GM19043 (cell line): ENCODE measurements around the gene GOLGB1.

Source experiments
- ATAC-seq: cut with Tn5 transposase; IDR thresholded peaks from one replicate; pipeline ENCODE4 v1.9.1; 2021; ENCODE audit warnings: low read depth; ENCODE audit not compliant: unreplicated experiment

Gene GOLGB1

GRCh38 chr3:121645054-121645453 is 104.5 kb downstream of the GOLGB1 start:
- no peak for ATAC-seq

GRCh38 chr3:121642601-121643314 is 106.8 kb downstream of the GOLGB1 start:
- no peak for ATAC-seq

GRCh38 chr3:121641127-121641526 is 108.4 kb downstream of the GOLGB1 start:
- ATAC-seq: no peak

- no peak for ATAC-seq
Measured at GRCh38 chr3:121637922-121638321, 111.6 kb downstream of the GOLGB1 start.

- ATAC-seq: no peak
Measured at GRCh38 chr3:121630355-121630754, 119.2 kb downstream of the GOLGB1 start.

GRCh38 chr3:121629601-121630000 is 119.9 kb downstream of the GOLGB1 start:
- no peak for ATAC-seq

- ATAC-seq: no peak
Measured at GRCh38 chr3:121627622-121628021, 121.9 kb downstream of the GOLGB1 start.

- ATAC-seq: no peak
Measured at GRCh38 chr3:121627211-121627610, 122.3 kb downstream of the GOLGB1 start.

- no peak for ATAC-seq
Measured at GRCh38 chr3:121626495-121626894, 123.0 kb downstream of the GOLGB1 start.

- ATAC-seq: no peak
Measured at GRCh38 chr3:121624147-121624899, 125.2 kb downstream of the GOLGB1 start.

- ATAC-seq: no peak
Measured at GRCh38 chr3:121621491-121621890, 128.1 kb downstream of the GOLGB1 start.

- no peak for ATAC-seq
Measured at GRCh38 chr3:121619691-121620090, 129.8 kb downstream of the GOLGB1 start.
